T-cell (primary cell): ENCODE data around the gene ZNF84. TPM values are rescaled to one million over a fixed set of nuclear protein-coding genes. Genes with fewer than 3 reads are reported as not detected.

Experiments used
- ATAC-seq, 4 experiments: fragments of 200-7000 bp in 3 of 4; fragments of 150-1000 bp in 1 of 4; cut with Tn5 transposase; replicated peaks in 1 of 4; 1 replicate in 3 of 4; 2 replicates in 1 of 4; pipeline ENCODE4 v1.10.0; 2021; ENCODE audit warnings: moderate library complexity in 3 of 4, mild to moderate bottlenecking in 2 of 4, moderate number of reproducible peaks in 1 of 4
- CTCF ChIA-PET, 2 donors: fragments of 300-600 bp; sonication (Branson Sonifier 250); formaldehyde crosslinking; loops; one replicate each; lab custom pipeline; 2022; ENCODE audit warnings: antibody characterized with exemption in 2 of 2; lab: Charles Lee
- POLR2A ChIA-PET, 2 donors: fragments of 300-600 bp; sonication (Branson Sonifier 250); formaldehyde crosslinking; loops; one replicate each; lab custom pipeline; 2022; ENCODE audit warnings: antibody characterized with exemption in 2 of 2; lab: Charles Lee
- DNase-seq, 35 experiments: peaks; one replicate each; pipeline versions ENCODE4 v3.0.0 to v3.0.0-alpha.2; 2013 to 2023
- H3K27ac ChIP-seq: one replicate; pipeline ENCODE4 v1.5.1; 2013; ENCODE audit warnings: low read length
- H3K27me3 ChIP-seq, 2 experiments: replicated peaks in 1 of 2; 1 replicate in 1 of 2; 2 replicates in 1 of 2; pipeline versions ENCODE4 v1.6.1 to v1.7.0; 2013; ENCODE audit warnings: low read length in 1 of 2, mixed read lengths in 1 of 2; ENCODE audit not compliant: control insufficient read depth in 2 of 2, insufficient read depth in 2 of 2; ENCODE audit errors: extremely low read depth in 1 of 2
- H3K36me3 ChIP-seq, 2 donors: 1 replicate in 1 of 2; 2 replicates in 1 of 2; pipeline versions ENCODE4 v1.6.1 to v1.7.0; 2013; ENCODE audit warnings: low read length in 1 of 2; ENCODE audit not compliant: control insufficient read depth in 2 of 2, insufficient read depth in 1 of 2; ENCODE audit errors: extremely low read depth in 1 of 2
- H3K4me1 ChIP-seq, 2 experiments: 1 replicate in 1 of 2; 2 replicates in 1 of 2; pipeline versions ENCODE4 v1.6.1 to v1.7.0; 2013; ENCODE audit warnings: low read length in 2 of 2, mixed read lengths in 1 of 2; ENCODE audit not compliant: insufficient read depth in 2 of 2, control insufficient read depth in 1 of 2; ENCODE audit errors: extremely low read depth in 1 of 2
- H3K4me3 ChIP-seq, 2 donors: 1 replicate in 1 of 2; 2 replicates in 1 of 2; pipeline versions ENCODE4 v1.5.1 to v1.7.0; 2013; ENCODE audit warnings: mild to moderate bottlenecking in 2 of 2, low read length in 1 of 2, moderate library complexity in 1 of 2; ENCODE audit not compliant: control insufficient read depth in 1 of 2; ENCODE audit errors: extremely low read depth in 1 of 2
- H3K9me3 ChIP-seq: 2 replicates; pipeline ENCODE4 v1.7.0; 2013
- H3K27ac Mint-ChIP-seq, 2 donors: one replicate each; pipeline ENCODE4 v1.8.0; 2020 to 2021; ENCODE audit warnings: mild to moderate bottlenecking in 2 of 2, mixed read lengths in 2 of 2
- H3K27me3 Mint-ChIP-seq, 2 donors: one replicate each; pipeline ENCODE4 v1.8.0; 2021 to 2022; ENCODE audit warnings: mixed read lengths in 2 of 2
- H3K36me3 Mint-ChIP-seq: one replicate; pipeline ENCODE4 v1.8.0; 2021; ENCODE audit warnings: mixed read lengths
- H3K4me1 Mint-ChIP-seq, 3 donors: one replicate each; pipeline ENCODE4 v1.8.0; 2020 to 2022; ENCODE audit warnings: mixed read lengths in 3 of 3, mild to moderate bottlenecking in 1 of 3
- H3K4me3 Mint-ChIP-seq, 3 donors: one replicate each; pipeline ENCODE4 v1.8.0; 2020 to 2022; ENCODE audit warnings: mild to moderate bottlenecking in 3 of 3, mixed read lengths in 3 of 3, moderate library complexity in 3 of 3
- H3K9me3 Mint-ChIP-seq, 3 donors: one replicate each; pipeline ENCODE4 v1.8.0; 2020 to 2022; ENCODE audit warnings: mixed read lengths in 3 of 3
- WGBS: methylation state at CpG from one replicate; pipeline ENCODE4 v1.1.5; 2013; ENCODE audit warnings: missing lambda C conversion rate; ENCODE audit not compliant: insufficient coverage; 5-methylcytosine and 5-hydroxymethylcytosine counted together
- total RNA-seq, 35 experiments: library from RNA in 6 of 35; stranded (reverse) in 6 of 35; fragments of 120-200 nt in 1 of 35; gene quantifications; one replicate each; pipeline versions ENCODE4 v1.2.1 to v1.2.4 and lab custom pipeline; 2013 to 2026

The ZNF84 gene
- total RNA-seq, 5 donors from 2014 or later (not counting 1 experiment from before 2014, with no cell fraction given) = 26.6 to 38.9 (median 35.9) TPM

GRCh38 chr12:133063556-133063955 is 26.2 kb downstream of the ZNF84 start:
- H3K4me1 ChIP-seq = no peaks in the 10 kb centered on the region
- Mint-ChIP-seq H3K9me3 (peaks cover 15 to 54% (median 49%) of the 10 kb centered on the region in 3 donors), H3K4me3 (no peak overlapping the region), H3K36me3 (peaks cover 19% of the 10 kb centered on the region), H3K27ac (no peak overlapping the region), H3K27me3 (no peaks in the 10 kb centered on the region), H3K4me1 (no peaks in the 10 kb centered on the region)
- no CpG with 5 or more reads among the region's 1 CpG for WGBS
- ChIA-PET CTCF (interaction anchor here in 1 of 2 donors (0.6 kb wide), 1 partner anchor 186 kb away, joined by 4 read pairs; no protein-coding TSS in a partner anchor), POLR2A (interaction anchor here in 1 of 2 donors (0.6 kb wide), 1 partner anchor 106 kb away, joined by 3 read pairs; no protein-coding TSS in a partner anchor)
- DNase-seq = no peak
- H3K27ac ChIP-seq = no peak overlapping the region
- no peaks in the 10 kb centered on the region for H3K27me3 ChIP-seq
- ATAC-seq = no peak
- H3K4me3 ChIP-seq = peak overlapping the region in 1 of 2 donors; percentile 15
- no peaks in the 10 kb centered on the region for H3K36me3 ChIP-seq
- peaks cover 34% of the 10 kb centered on the region for H3K9me3 ChIP-seq

DNA sequence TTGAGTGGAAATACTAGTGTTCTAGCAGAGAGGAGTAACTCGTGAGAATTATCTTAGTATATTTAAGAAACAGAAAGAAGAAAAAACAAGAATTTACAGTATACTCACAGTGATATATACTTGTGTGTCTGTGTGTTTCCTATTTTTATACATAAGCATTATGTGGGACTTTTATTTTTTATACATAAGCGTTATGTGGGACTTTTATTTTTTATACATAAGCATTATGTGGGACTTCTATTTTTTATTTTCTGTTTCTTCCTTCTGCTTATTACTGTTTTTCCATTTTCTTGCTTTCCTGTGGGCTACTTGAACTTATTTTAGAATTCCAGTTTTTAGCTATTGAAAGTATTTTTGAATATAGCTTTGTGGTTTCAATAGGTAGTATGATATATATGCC is 36.5 kb downstream of the ZNF84 start:
- H3K9me3 ChIP-seq = peaks cover 9% of the 10 kb centered on the region
- H3K4me3 Mint-ChIP-seq = no peak overlapping the region
- H3K27me3 Mint-ChIP-seq = peaks cover 0 to 2% of the 10 kb centered on the region in 2 donors
- peaks cover 11 to 48% (median 39%) of the 10 kb centered on the region in 3 donors for H3K9me3 Mint-ChIP-seq
- no peak for ATAC-seq
- H3K4me1 Mint-ChIP-seq = no peaks in the 10 kb centered on the region
- WGBS = no CpG with 5 or more reads among the region's 2 CpGs
- DNase-seq = no peak
- no peaks in the 10 kb centered on the region for H3K27me3 ChIP-seq
- POLR2A ChIA-PET = no interaction called here
- H3K27ac Mint-ChIP-seq = no peak overlapping the region
- CTCF ChIA-PET = no interaction called here
- H3K36me3 ChIP-seq = no peaks in the 10 kb centered on the region
- peaks cover 18% of the 10 kb centered on the region for H3K36me3 Mint-ChIP-seq
- H3K4me1 ChIP-seq = no peaks in the 10 kb centered on the region
- H3K4me3 ChIP-seq = no peak overlapping the region
- H3K27ac ChIP-seq = no peak overlapping the region

DNA sequence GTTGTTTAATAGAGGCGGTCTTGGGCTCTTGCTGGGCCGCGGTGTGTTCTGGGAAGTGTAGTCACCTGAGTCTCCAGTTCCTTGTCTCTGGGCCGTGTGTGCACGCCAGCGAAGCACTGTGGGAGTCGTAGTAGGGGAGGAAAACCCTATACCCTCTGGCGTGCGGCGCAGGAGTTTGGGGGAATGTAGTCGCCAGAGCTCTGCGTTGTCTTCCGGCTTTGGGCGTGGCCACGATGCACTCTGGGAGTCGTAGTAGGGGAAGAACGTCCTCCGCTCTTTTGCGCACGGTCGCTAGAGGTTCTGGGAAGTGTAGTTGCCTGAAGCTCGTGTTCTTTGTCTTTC is 42.7 kb downstream of the ZNF84 start:
- ATAC-seq (peak; percentile 77 to 82 (median 80)), DNase-seq (peak in 28 of 35 experiments; percentile 87 to 99 (median 97))
- H3K27ac ChIP-seq = peak overlapping the region; percentile 98
- peaks cover 3 to 22% of the 10 kb centered on the region in 2 experiments for H3K4me1 ChIP-seq
- Mint-ChIP-seq H3K27me3 (no peaks in the 10 kb centered on the region), H3K4me3 (no peak overlapping the region), H3K36me3 (peaks cover 45% of the 10 kb centered on the region), H3K27ac (no peak overlapping the region), H3K9me3 (peaks cover 17 to 46% (median 34%) of the 10 kb centered on the region in 3 donors), H3K4me1 (peaks cover 0 to 19% (median 14%) of the 10 kb centered on the region in 3 donors)
- no peaks in the 10 kb centered on the region for H3K27me3 ChIP-seq
- H3K36me3 ChIP-seq = peaks cover 2 to 25% of the 10 kb centered on the region in 2 donors
- ChIA-PET CTCF (interaction anchor here in 1 of 2 donors (0.6 to 2.1 kb wide), 4 partner anchors 41 to 101 kb away, joined by 3 to 6 read pairs (median 4); partner anchors contain the start of gene ZNF268), POLR2A (interaction anchor here in 1 of 2 donors (0.6 to 1.1 kb wide), 6 partner anchors 29 to 101 kb away, joined by 3 to 16 read pairs (median 4); partner anchors contain the start of genes ZNF10, ZNF26, ZNF84 and ZNF891)
- under 1% methylated on average over 21 of the region's 22 CpGs for WGBS
- H3K4me3 ChIP-seq = peak overlapping the region; percentile 64 to 72
- H3K9me3 ChIP-seq = peaks cover 18% of the 10 kb centered on the region

DNA sequence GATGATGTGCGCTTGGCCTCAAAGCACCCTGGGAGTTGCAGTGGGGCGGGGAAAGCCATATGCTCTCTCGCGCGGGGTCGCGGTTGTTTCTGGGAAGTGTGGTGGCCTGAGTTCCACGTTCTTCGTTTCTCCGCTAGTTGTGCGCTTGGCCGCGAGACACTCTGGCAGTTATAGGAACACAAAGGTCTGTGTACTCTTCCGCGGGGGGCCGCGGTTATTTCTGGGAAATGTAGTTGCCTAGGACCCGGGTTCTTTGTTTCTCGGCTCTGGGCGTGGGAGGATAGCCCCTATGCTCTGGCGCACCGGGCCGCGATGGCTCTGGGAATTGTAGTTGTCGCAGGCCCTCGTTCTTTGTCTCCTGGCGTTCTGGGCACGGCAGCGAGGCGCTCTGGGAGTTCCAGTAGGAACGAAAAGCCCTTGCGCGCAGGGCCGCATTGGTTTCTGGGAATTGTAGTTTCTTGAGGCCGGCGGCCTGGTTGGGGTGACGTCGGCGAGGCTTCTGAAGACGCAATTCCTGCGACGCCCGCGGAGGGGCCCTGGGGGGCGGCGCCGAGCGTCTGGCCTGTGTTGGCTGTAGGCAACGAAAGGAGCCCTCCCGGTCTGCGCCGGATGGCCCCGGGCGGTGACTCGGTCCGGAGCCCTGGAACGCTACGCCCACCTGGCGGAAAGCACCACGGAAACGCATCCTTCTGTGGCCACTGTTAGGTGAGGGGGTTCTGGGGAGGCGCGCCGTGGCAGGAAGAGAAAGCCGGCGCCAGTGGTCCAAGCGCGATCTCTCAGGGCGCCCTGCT is 43.3 kb downstream of the ZNF84 start, which contains the start of gene ZNF140:
Gene ZNF140 (plus strand): TSS at position 556 of the 791 bp plus-strand sequence. CDS start 398 bp downstream, outside the sequence.
- peaks cover 4 to 31% of the 10 kb centered on the region in 2 donors for H3K36me3 ChIP-seq
- H3K4me3 Mint-ChIP-seq = no peak within 1 kb of the TSS
- ATAC-seq (peak; percentile 64 to 74 (median 69)), DNase-seq (peak; percentile 89 to 99 (median 94))
- peak within 1 kb of the TSS; percentile 64 to 72 for H3K4me3 ChIP-seq
- peaks cover 17 to 42% (median 34%) of the 10 kb centered on the region in 3 donors for H3K9me3 Mint-ChIP-seq
- peaks cover 0 to 19% (median 14%) of the 10 kb centered on the region in 3 donors for H3K4me1 Mint-ChIP-seq
- H3K27me3 ChIP-seq = no peaks in the 10 kb centered on the region
- under 1% methylated on average over 57 of the region's 69 CpGs for WGBS
- no peaks in the 10 kb centered on the region for H3K27me3 Mint-ChIP-seq
- H3K4me1 ChIP-seq = peaks cover 3 to 22% of the 10 kb centered on the region in 2 experiments
- peaks cover 48% of the 10 kb centered on the region for H3K36me3 Mint-ChIP-seq
- ChIA-PET POLR2A (interaction anchor here in 1 of 2 donors (0.6 to 1.2 kb wide), 8 partner anchors 29 to 100 kb away, joined by 3 to 16 read pairs (median 4); partner anchors contain the start of genes ZNF10, ZNF26, ZNF84 and ZNF891), CTCF (interaction anchor here (0.6 to 2.1 kb wide), 5 partner anchors 42 to 101 kb away, joined by 3 to 6 read pairs (median 4); partner anchors contain the start of gene ZNF268 (in 2 of the 2))
- H3K27ac Mint-ChIP-seq = peak within 1 kb of the TSS; percentile 34 to 49
- H3K9me3 ChIP-seq = peaks cover 18% of the 10 kb centered on the region
- H3K27ac ChIP-seq = peak within 1 kb of the TSS; percentile 98

DNA sequence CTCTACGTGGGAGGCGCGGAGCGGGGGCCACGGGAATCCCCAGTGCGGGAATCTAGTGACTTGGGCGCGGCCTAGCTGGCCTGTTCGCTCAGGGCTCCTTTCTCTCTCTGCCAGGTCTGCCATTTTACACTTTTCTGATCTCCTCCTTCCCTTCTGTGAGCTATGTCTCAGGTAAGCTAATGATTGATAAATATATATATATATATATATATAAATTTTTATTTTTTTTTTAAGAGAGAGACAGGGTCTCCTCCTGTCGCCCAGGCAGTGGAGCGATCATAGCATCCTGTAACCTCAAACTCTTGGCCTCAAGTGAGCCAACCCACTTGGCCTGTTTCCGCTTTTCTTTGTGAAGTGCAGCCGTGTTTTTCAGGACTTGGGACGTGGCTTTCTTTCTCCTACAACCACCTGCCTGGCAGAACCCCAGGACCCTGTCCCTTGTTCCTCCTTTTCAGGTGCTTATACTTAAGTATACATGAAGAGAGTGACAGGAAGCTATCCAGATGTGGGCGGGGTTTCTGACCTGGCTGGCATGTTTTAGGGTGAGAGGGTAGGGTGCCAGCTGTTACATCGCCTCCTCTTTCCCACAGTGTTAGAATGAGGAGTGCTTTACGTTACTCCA is 44.0 kb downstream of the ZNF84 start:
- Histone ChIP-seq H3K27me3 (no peaks in the 10 kb centered on the region), H3K27ac (peak overlapping the region; percentile 98), H3K4me3 (peak overlapping the region; percentile 64 to 72), H3K9me3 (peaks cover 18% of the 10 kb centered on the region), H3K36me3 (peaks cover 4 to 38% of the 10 kb centered on the region in 2 donors), H3K4me1 (peaks cover 3 to 22% of the 10 kb centered on the region in 2 experiments)
- Mint-ChIP-seq H3K9me3 (peaks cover 17 to 45% (median 35%) of the 10 kb centered on the region in 3 donors), H3K36me3 (peaks cover 54% of the 10 kb centered on the region), H3K27ac (peak overlapping the region; percentile 34 to 49), H3K4me3 (no peak overlapping the region), H3K4me1 (peaks cover 0 to 19% (median 14%) of the 10 kb centered on the region in 3 donors), H3K27me3 (no peaks in the 10 kb centered on the region)
- no peak for ATAC-seq
- CTCF ChIA-PET = interaction anchor here (1.0 to 2.1 kb wide), 4 partner anchors 50 to 100 kb away, joined by 3 to 6 read pairs (median 5); partner anchors contain the start of genes ZNF268 (in 2 of the 2), ZNF10 (in 1 of the 2) and ZNF891 (in 1 of the 2)
- DNase-seq = peak in 4 of 35 experiments; percentile 3 to 82 (median 42)
- POLR2A ChIA-PET = interaction anchor here in 1 of 2 donors (0.6 to 1.2 kb wide), 2 partner anchors 31 to 49 kb away, joined by 4 to 5 read pairs; partner anchors contain the start of gene ZNF10
- WGBS = 11% methylated on average over 10 of the region's 17 CpGs
